ENCODE data around the gene OAS3. TPM values are rescaled to one million over a fixed set of nuclear protein-coding genes. Genes with fewer than 3 reads are reported as not detected.

Gene OAS3
- total RNA-seq, 8 experiments from 2014 or later, result 0.05 to 20.9 (median 2.7) TPM

DNA sequence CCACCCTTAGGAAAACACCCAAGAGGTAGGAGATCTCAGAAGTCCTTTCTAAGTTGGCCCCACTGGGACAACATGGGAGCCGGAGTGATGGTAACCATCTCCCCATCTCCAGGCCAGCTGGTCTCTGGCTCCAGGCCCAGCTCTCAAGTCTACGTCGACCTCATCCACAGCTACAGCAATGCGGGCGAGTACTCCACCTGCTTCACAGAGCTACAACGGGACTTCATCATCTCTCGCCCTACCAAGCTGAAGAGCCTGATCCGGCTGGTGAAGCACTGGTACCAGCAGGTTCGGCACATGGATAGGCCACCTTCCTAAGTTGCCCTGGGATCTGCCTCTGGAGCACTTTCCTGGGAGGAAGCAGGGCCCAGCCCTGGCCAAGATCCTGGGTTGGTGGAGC, 29.0 kb downstream of the OAS3 start:
- ATAC-seq (replicated peaks in 6 of 8), result no peak
- Histone ChIP-seq H3K4me3 (no peak overlapping the region), H3K27ac (no peak overlapping the region), H3K4me1 (replicated peaks in 1 of 2) (no peaks in the 10 kb centered on the region)
- in situ Hi-C loops (cut with MboI; ENCODE audit: low pct_unique_long_range_greater_than_20kb in 2 of 9, low sequenced_read_pairs in 9 of 9, unreplicated experiment in 9 of 9), result no loop called here
- WGBS, 10 experiments, result 50 to 100% (median 88%) methylated on average over 1 to 8 of the region's 9 CpGs; no CpG with 5 or more reads in 4 of the 10 experiments

DNA sequence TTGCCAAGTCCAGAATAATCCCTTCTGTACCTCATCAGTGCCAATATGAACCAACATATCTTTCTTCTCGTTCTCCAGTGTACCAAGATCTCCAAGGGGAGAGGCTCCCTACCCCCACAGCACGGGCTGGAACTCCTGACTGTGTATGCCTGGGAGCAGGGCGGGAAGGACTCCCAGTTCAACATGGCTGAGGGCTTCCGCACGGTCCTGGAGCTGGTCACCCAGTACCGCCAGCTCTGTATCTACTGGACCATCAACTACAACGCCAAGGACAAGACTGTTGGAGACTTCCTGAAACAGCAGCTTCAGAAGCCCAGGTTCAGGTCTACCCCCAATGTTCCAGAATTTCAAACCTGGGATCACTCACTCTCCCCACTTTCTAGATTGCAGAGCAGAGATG, 29.6 kb downstream of the OAS3 start:
- no peak for ATAC-seq (replicated peaks in 6 of 8)
- in situ Hi-C loops (cut with MboI; ENCODE audit: low pct_unique_long_range_greater_than_20kb in 2 of 9, low sequenced_read_pairs in 9 of 9, unreplicated experiment in 9 of 9), result no loop called here
- 69 to 100% (median 80%) methylated on average over 1 to 7 of the region's 7 CpGs; no CpG with 5 or more reads in 3 of the 10 experiments for WGBS, 10 experiments
- H3K4me3 ChIP-seq, result no peak overlapping the region
- no peak overlapping the region for H3K27ac ChIP-seq
- no peaks in the 10 kb centered on the region for H3K4me1 ChIP-seq (replicated peaks in 1 of 2)

DNA sequence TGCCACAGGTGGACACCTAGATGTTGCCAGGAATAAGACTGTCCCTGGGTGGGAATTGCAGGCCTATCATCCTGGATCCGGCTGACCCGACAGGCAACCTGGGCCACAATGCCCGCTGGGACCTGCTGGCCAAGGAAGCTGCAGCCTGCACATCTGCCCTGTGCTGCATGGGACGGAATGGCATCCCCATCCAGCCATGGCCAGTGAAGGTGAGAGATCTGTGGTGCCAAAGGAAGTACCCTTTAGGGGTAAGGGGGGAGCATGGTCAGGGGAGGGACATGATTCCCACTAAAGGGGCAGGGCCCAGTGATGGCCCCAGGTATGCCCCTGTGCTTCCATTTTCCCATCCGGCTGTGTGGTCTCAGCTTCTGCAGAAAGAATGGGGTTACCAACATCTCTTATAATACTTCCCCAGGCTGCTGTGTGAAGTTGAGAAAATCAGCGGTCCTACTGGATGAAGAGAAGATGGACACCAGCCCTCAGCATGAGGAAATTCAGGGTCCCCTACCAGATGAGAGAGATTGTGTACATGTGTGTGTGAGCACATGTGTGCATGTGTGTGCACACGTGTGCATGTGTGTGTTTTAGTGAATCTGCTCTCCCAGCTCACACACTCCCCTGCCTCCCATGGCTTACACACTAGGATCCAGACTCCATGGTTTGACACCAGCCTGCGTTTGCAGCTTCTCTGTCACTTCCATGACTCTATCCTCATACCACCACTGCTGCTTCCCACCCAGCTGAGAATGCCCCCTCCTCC, 31.5 kb downstream of the OAS3 start:
- no peak for ATAC-seq (replicated peaks in 6 of 8)
- 60 to 86% (median 77%) methylated on average over 1 to 5 of the region's 8 CpGs; no CpG with 5 or more reads in 5 of the 10 experiments for WGBS, 10 experiments
- H3K27ac ChIP-seq, result no peak overlapping the region

DNA sequence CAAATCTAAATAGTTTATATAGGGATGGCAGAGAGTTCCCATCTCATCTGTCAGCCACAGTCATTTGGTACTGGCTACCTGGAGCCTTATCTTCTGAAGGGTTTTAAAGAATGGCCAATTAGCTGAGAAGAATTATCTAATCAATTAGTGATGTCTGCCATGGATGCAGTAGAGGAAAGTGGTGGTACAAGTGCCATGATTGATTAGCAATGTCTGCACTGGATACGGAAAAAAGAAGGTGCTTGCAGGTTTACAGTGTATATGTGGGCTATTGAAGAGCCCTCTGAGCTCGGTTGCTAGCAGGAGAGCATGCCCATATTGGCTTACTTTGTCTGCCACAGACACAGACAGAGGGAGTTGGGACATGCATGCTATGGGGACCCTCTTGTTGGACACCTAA, 32.1 kb downstream of the OAS3 start:
- no peak for ATAC-seq (replicated peaks in 6 of 8)
- Histone ChIP-seq H3K4me1 (replicated peaks in 1 of 2) (no peaks in the 10 kb centered on the region), H3K27ac (no peak overlapping the region), H3K4me3 (no peak overlapping the region)
- in situ Hi-C loops (cut with MboI; ENCODE audit: low pct_unique_long_range_greater_than_20kb in 2 of 9, low sequenced_read_pairs in 9 of 9, unreplicated experiment in 9 of 9), result no loop called here
- 35 to 100% (median 100%) methylated on average over 1 to 2 of the region's 2 CpGs; no CpG with 5 or more reads in 5 of the 10 experiments for WGBS, 10 experiments

More for the DNA sequence above, 31.5 kb downstream of the OAS3 start:
- in situ Hi-C loops (cut with MboI; ENCODE audit: low pct_unique_long_range_greater_than_20kb in 2 of 9, low sequenced_read_pairs in 9 of 9, unreplicated experiment in 9 of 9), result no loop called here
- Histone ChIP-seq H3K4me1 (replicated peaks in 1 of 2) (no peaks in the 10 kb centered on the region), H3K4me3 (no peak overlapping the region)

DNA sequence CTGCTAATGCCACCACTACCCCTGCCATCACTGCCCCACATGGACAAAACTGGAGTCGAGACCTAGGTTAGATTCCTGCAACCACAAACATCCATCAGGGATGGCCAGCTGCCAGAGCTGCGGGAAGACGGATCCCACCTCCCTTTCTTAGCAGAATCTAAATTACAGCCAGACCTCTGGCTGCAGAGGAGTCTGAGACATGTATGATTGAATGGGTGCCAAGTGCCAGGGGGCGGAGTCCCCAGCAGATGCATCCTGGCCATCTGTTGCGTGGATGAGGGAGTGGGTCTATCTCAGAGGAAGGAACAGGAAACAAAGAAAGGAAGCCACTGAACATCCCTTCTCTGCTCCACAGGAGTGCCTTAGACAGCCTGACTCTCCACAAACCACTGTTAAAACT, 33.0 kb downstream of the OAS3 start:
- Histone ChIP-seq H3K4me3 (no peak overlapping the region), H3K4me1 (replicated peaks in 1 of 2) (no peaks in the 10 kb centered on the region), H3K27ac (no peak overlapping the region)
- 0 to 67% (median 10%) methylated on average over 1 to 4 of the region's 5 CpGs; no CpG with 5 or more reads in 5 of the 10 experiments for WGBS, 10 experiments
- in situ Hi-C loops (cut with MboI; ENCODE audit: low pct_unique_long_range_greater_than_20kb in 2 of 9, low sequenced_read_pairs in 9 of 9, unreplicated experiment in 9 of 9), result no loop called here
- ATAC-seq (replicated peaks in 6 of 8), result peak in 6 of 8 experiments; percentile 30 to 95 (median 59)

DNA sequence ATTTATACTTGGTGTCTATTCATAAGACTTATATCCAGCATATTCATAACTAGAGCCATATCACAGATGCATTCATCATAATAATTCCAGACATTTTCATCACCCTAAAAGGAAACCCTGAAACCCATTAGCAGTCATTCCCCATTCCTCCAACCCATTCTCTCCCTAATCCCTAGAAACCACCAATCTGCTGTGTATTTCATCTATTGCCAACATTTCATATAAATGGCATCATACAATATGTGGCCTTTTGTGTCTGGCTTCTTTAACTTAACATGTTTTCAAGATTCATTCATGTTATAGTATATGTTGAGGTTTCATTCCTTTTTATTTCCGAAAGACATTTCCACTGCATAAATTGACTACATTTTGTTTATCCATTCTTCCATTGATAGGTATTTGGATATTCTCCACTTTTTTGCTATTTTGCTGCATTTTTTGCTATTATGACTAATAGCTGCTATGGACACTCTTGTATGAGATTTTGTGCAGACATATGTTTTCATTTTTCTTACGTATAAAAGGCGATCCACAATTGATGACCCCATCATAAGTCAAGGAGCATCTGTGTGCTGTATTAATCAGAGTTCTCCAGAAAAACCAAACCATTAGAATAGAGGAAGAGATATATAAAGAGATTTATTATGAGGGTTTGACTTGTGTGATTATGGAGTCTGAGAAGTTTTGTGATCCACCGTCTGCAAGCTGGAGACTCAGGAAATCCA, 34.9 kb downstream of the OAS3 start:
- in situ Hi-C loops (cut with MboI; ENCODE audit: low pct_unique_long_range_greater_than_20kb in 2 of 9, low sequenced_read_pairs in 9 of 9, unreplicated experiment in 9 of 9), result no loop called here
- H3K4me3 ChIP-seq, result no peak overlapping the region
- no peak overlapping the region for H3K27ac ChIP-seq
- WGBS, 10 experiments, result 15 to 100% (median 84%) methylated on average over 1 to 4 of the region's 4 CpGs; no CpG with 5 or more reads in 1 of the 10 experiments
- H3K4me1 ChIP-seq (replicated peaks in 1 of 2), result no peaks in the 10 kb centered on the region
- ATAC-seq (replicated peaks in 6 of 8), result no peak

DNA sequence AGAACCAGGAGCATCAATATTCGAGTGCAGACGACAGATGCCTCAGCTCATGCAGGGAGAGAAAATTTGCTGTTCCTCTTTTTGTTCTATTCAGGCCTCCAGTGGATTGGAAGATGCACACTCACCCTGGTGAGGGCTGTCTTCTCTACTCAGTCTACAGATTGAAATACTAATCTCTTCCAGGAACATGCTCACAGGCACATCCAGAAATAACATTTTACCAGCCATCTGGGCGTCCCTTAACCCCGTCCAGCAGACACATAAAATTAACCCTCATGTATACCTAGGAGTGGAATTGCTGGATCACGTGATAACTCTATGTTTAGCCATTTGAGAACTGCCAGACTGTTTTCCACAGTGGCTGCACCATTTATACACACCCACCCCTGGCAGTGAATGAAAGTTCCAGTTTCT, 35.6 kb downstream of the OAS3 start:
- Histone ChIP-seq H3K4me3 (no peak overlapping the region), H3K27ac (no peak overlapping the region), H3K4me1 (replicated peaks in 1 of 2) (no peaks in the 10 kb centered on the region)
- ATAC-seq (replicated peaks in 6 of 8), result peak in 2 of 8 experiments; percentile 6 to 55
- in situ Hi-C loops (cut with MboI; ENCODE audit: low pct_unique_long_range_greater_than_20kb in 2 of 9, low sequenced_read_pairs in 9 of 9, unreplicated experiment in 9 of 9), result no loop called here
- WGBS, 10 experiments, result 7 to 100% (median 54%) methylated on average over 1 to 4 of the region's 5 CpGs; no CpG with 5 or more reads in 2 of the 10 experiments

DNA sequence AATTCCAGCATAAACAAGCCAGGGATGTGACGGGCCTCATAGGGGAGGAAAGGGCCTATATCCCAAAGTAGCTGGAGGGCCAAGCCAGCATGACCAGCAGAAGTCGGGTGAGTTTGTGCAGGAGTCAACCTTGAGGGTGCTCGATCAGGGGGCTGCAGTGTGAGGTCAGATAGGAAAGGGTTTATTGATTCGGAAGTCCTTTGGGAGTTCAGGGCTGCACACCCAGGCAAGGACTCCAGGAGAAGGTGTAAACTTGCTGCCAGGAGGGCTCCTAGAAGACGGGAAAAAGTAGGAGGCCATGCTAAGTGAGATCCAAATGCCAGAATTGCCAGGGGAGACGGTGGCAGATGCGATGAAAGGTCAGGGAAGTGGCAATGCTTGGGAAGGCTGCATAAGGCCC, 36.6 kb downstream of the OAS3 start:
- Histone ChIP-seq H3K27ac (no peak overlapping the region), H3K4me1 (replicated peaks in 1 of 2) (no peaks in the 10 kb centered on the region), H3K4me3 (no peak overlapping the region)
- no peak for ATAC-seq (replicated peaks in 6 of 8)
- 50 to 100% (median 84%) methylated on average over 1 to 6 of the region's 7 CpGs; no CpG with 5 or more reads in 2 of the 10 experiments for WGBS, 10 experiments
- in situ Hi-C loops (cut with MboI; ENCODE audit: low pct_unique_long_range_greater_than_20kb in 2 of 9, low sequenced_read_pairs in 9 of 9, unreplicated experiment in 9 of 9), result no loop called here

DNA sequence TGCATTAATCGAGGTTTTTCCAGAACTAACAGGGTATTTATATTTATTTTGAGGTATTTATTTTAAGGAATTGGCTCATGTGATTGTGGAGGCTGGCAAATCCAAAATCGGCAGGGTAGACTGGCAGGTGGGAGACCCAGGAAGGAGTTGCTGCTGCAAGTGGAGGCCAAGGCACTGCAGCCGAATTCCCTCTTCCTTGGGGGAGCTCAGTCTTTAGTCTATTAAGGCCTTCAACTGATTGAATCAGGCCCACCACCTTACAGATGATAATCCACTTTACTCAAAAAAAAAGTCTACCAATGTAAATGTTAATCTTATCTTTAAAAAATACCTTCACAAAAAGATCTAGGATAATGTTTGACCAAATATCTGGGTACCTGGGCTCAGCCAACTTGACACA, 38.9 kb downstream of the OAS3 start:
- ATAC-seq (replicated peaks in 6 of 8), result no peak
- no peaks in the 10 kb centered on the region for H3K4me1 ChIP-seq (replicated peaks in 1 of 2)
- 33 to 86% (median 46%) methylated on average over 1 to 3 of the region's 3 CpGs; no CpG with 5 or more reads in 2 of the 10 experiments for WGBS, 10 experiments
- in situ Hi-C loops (cut with MboI; ENCODE audit: low pct_unique_long_range_greater_than_20kb in 2 of 9, low sequenced_read_pairs in 9 of 9, unreplicated experiment in 9 of 9), result no loop called here
- no peak overlapping the region for H3K27ac ChIP-seq
- H3K4me3 ChIP-seq, result no peak overlapping the region

DNA sequence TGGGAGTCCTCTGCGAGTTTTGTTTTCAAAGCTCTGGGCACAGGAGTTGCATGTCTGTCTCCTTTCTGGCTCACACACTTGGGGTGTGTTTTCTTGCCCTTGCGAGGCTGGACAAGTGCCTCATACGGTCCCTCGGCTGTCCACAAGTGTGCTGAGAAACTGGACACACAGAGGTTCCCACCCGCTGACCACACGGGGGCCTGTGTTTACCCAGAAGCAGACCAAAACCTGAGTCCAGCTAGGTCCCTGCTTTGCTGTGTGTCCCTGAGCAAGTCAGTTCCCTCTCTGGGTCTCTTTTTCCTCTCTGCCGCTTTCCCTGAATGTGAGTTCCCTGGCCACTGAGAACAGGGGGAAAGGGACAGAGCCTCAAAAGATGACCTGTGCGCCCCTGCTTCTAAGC, 39.4 kb downstream of the OAS3 start:
- in situ Hi-C loops (cut with MboI; ENCODE audit: low pct_unique_long_range_greater_than_20kb in 2 of 9, low sequenced_read_pairs in 9 of 9, unreplicated experiment in 9 of 9), result no loop called here
- H3K4me3 ChIP-seq, result no peak overlapping the region
- no peaks in the 10 kb centered on the region for H3K4me1 ChIP-seq (replicated peaks in 1 of 2)
- 38 to 100% (median 80%) methylated on average over 1 to 6 of the region's 8 CpGs; no CpG with 5 or more reads in 4 of the 10 experiments for WGBS, 10 experiments
- H3K27ac ChIP-seq, result no peak overlapping the region
- ATAC-seq (replicated peaks in 6 of 8), result peak in 1 of 8 experiments; percentile 9

DNA sequence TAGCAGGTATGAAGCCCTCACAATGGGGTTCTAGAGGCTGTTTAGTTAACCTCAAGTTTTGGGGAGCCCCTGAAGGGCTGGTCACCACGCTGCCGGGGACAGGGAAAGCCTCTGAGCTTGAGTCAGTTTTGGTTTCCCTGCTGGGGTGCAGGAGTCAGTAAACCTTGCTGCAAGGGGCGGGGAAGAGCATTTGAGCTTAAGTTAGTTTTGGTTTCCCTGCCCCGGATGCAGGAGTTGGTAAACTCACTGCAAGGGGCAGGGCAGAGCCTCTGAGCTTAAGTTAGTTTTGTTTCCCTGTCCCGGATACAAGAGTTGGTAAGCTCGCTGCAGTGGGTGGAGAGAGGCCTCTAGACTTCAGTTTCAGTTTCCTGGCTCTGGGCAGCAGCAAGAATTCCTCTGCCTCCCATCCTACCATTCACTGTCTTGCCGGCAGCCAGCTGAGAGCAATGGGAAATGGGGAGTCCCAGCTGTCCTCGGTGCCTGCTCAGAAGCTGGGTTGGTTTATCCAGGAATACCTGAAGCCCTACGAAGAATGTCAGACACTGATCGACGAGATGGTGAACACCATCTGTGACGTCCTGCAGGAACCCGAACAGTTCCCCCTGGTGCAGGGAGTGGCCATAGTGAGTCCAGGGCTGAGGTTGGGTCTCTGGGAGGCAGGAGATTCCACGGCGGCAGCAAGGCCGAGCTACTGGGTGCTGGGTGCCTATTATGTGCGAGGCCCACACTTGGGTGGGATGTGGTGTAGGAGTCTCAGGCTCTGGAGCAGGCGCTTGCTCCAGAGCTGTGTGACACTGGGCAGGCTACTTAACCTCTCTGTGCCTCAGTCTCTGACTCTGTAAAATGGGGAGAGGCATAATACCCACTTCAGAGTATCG, 40.1 kb downstream of the OAS3 start, which contains the start of gene OAS2:
Gene OAS2 (plus strand): TSS at position 357 of the 878 bp plus-strand sequence. CDS start 90 bp downstream, at position 447.
- Histone ChIP-seq H3K27ac (no peak within 1 kb of the TSS), H3K4me3 (no peak within 1 kb of the TSS), H3K4me1 (replicated peaks in 1 of 2) (no peaks in the 10 kb centered on the region)
- ATAC-seq (replicated peaks in 6 of 8), result peak in 3 of 8 experiments; percentile 81 to 87 (median 82)
- 0 to 100% (median 71%) methylated on average over 3 to 7 of the region's 19 CpGs; no CpG with 5 or more reads in 2 of the 10 experiments for WGBS, 10 experiments
- in situ Hi-C loops (cut with MboI; ENCODE audit: low pct_unique_long_range_greater_than_20kb in 2 of 9, low sequenced_read_pairs in 9 of 9, unreplicated experiment in 9 of 9), result no loop called here

DNA sequence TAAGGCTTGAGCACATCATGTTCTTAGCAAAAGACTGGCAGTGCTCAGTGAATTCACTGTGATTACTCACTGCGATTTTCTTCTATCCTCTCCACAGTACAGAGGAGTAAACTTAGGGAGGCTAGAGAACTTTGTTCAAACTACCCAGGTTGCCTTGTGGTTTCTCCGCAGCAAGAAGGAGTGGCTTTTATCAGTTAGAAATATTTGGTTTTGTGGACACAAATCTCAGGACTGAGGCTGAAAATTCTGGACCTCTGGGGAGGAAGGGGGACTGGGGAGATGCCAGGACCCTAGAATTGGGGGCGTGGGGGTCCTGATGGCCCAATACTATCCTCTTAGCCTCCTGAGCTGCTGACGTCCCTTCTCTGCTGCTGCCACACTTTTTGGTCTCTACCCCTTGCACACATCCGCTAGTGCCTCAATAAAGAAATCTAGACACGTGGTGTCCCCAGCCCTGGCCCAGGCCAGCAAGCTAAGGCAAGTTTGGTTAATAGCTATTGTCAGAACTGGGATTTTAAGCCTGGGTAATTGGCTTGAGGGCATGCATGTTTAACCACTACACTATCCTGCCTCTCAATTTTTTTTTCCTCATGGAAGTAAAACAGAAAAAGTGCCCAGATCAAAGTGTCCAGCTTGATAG, 40.9 kb downstream of the OAS3 start:
- Histone ChIP-seq H3K4me1 (replicated peaks in 1 of 2) (no peaks in the 10 kb centered on the region), H3K4me3 (no peak overlapping the region), H3K27ac (no peak overlapping the region)
- ATAC-seq (replicated peaks in 6 of 8), result peak in 1 of 8 experiments; percentile 1
- in situ Hi-C loops (cut with MboI; ENCODE audit: low pct_unique_long_range_greater_than_20kb in 2 of 9, low sequenced_read_pairs in 9 of 9, unreplicated experiment in 9 of 9), result no loop called here
- WGBS, 10 experiments, result 20 to 100% (median 93%) methylated on average over 1 to 3 of the region's 6 CpGs; no CpG with 5 or more reads in 5 of the 10 experiments
